Sciatic nerve (tissue), 2 donors: ENCODE results near the gene NFAM1. TPM values are rescaled to one million over a fixed set of nuclear protein-coding genes. Genes with fewer than 3 reads are reported as not detected.

Experiments used
- ATAC-seq: fragments of 200-7000 bp; cut with Tn5 transposase; one replicate; pipeline ENCODE4 v1.9.1; 2020; ENCODE audit warnings: mild to moderate bottlenecking, moderate library complexity
- DNase-seq: peaks from one replicate; pipeline ENCODE4 v3.0.0-alpha.2; 2020; ENCODE audit warnings: low spot score
- intact Hi-C: fragments of 100-400 bp; cut with DNase I; formaldehyde crosslinking; loops from one replicate; pipeline ENCODE4 v1.14.2; 2022
- total RNA-seq: library from RNA; stranded (reverse); fragmentation: NEBNext Ultra II Directional; extraction: Animal tissue kit (Norgen Biotek cat#: 25700); gene quantifications from one replicate; pipeline ENCODE4 v1.2.1, GENCODE V29; 2021
- donor health status: DM: no; HTN: no; CAD: no.
- donor health status: DM: no; HTN: no; CAD: no.

Gene NFAM1
- total RNA-seq, 1 donor from 2014 or later: 6.6 TPM

DNA sequence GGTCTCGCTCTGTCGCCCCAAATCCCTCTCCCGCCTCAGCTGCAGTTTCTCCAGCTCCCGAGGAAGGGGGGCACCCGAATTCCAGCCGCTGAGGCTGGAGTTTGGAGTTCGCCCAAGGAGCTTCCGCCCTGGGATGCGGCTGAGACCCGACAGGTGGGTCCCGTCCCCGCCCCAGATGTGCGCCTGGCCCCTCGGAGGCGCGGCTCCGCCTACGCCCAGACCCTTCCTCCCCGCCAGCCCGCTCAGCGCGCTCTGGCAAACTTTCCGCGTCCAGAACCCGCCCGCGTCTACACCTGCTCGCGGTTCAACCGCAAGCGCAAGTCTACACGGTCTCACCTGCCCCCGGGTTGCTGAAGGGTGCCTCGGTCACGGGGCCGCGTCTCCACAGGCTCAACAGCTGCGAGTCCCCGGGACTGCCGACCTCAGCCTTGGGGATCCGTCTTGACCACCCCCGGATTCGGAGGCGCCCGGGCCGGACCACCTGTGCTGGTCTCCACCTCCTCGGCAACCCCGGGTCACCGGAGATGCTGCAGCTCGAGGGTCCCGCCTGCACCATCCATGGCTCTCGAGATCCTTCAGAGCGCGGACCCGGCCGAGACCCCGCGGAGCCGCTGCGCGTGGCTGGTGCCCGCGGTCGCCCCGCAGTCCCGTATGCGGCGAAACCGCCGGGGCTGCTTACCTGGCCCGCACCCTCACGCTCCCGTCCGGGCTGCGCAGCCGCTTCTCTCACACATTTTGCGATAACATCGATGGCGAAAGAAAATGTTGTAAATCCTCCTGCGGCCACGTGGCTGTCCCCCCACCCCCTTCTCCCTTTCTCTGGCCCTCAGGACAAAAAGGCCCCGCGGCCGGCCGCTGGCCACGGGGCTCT, 63.6 kb downstream of the NFAM1 start:
- ATAC-seq (no peak), DNase-seq (peak; percentile 70)
- intact Hi-C loops: no loop called here

DNA sequence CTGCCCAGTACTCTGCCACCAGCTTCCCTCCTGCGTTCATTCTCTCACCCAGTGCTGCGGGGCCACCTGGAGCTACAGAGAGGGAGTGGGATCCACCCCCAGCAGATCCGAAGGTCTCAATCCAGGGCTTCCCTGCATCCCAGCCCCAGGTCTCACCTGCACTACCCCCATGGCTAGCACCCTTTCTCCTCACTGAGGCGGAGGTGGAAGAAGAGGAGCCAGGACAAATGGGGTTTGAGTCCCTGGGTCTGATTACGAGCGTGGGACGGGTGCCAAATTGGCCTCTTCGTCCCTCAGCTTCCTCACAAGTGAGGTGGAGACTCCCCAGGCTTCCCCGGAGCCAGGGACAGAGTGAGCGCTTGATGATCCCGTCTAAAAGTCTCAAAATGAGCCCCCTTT, 64.2 kb downstream of the NFAM1 start:
- no peak for DNase-seq
- ATAC-seq: no peak
- intact Hi-C loops: no loop called here

DNA sequence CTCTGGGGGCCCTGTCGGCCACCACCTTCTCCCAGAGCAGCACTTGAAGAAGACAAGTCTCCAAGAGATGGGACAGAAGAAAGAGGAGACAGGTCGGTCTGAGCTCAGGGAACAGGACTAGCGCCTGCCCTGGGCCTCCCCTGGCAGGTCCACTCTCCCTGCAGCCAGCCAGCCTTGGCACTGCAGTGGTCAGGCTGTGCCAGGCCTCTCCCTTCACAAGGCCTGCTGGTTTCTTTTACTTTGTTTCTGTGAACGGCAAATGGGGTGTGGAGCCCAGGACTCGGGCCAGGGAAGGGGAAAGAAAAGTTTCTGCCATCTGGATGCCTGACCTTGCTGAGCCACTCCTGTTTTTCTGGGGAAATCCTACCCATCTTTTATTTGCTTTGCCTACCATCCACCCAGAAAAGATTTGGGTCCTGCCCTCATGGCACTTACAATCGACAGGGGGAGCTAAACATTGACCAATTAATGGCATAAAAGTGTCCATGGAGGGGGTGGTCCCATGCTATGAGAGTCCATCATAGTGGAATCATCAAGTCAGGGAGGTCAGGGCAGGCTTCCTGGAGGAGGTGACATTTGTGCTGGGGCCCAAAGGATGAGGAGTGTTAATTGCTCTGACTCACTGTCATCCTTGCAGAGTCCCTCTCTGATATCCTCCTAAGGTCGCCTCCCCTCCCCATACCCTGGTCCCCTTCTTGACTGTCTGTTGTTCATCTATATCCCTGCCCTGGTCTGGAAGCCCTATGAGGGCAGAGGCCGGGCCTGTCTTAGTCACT, 65.2 kb downstream of the NFAM1 start:
- DNase-seq (no peak), ATAC-seq (no peak)
- intact Hi-C loops: no loop called here

GRCh38 chr22:42365942-42366695, 66.1 kb downstream of the NFAM1 start:
- ATAC-seq: peak; percentile 6
- intact Hi-C loops: no loop called here
- DNase-seq: no peak

DNA sequence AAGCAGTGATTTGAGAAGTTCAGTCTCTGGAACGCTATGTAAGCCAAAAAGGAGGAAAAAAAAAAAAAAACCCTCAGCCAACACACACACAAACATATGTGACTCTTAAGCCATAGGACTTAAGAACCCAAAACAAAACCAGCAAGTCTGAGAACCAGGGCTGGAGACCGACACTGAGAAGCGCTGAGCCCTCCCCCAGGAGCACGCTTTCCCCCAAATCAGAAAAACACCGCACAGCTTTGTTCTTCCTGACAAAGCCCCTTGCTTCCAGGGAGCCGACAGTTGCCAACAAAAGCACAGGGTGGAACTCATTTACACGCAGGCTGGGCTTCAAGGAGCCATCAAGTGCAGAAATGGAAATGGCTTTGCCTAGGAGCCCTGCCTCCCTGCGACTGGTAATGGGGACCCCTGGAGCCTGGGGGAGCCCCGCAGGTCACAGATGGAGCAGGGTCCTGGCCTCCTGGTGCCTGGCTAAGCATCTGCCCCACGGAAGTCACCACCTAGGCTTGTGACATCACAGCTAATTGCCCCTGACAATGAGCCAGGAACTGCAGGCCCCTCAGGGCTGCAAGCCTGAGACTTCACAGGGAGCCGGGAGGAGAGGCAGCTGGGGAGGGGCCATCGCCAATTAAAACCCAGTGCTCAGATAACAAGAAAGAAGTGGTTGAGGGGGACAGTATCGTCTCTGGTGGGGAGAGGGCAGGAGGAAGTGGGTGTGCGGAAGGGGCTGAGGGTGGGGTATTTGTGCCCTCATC, 66.9 kb downstream of the NFAM1 start:
- intact Hi-C loops: no loop called here
- DNase-seq (no peak), ATAC-seq (peak; percentile 64)

DNA sequence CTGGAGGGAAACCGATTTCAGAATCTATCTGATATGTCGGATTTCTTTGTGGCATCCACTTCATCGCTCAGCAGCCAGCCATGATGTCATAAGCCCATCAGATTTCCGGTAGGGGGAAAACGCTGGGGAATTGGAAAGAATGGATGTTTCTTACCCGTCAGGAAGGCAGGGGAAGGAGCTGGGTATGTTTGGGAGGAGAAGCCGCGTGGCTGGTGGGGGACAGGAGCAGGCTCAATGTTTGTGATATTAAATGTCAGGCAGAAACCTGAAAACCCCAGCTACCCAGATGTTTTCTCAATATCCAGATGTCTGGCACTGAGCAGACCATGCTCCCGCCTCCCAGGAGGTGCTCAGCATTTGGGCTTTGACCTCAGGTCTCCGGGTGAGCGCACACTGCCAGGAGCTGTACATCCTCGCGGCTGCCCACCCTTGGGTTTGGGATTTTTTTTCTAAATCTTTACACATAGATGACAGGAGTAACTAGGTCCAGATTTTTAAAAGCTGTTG, 67.5 kb downstream of the NFAM1 start:
- ATAC-seq (peak; percentile 52), DNase-seq (no peak)
- intact Hi-C loops: no loop called here

DNA sequence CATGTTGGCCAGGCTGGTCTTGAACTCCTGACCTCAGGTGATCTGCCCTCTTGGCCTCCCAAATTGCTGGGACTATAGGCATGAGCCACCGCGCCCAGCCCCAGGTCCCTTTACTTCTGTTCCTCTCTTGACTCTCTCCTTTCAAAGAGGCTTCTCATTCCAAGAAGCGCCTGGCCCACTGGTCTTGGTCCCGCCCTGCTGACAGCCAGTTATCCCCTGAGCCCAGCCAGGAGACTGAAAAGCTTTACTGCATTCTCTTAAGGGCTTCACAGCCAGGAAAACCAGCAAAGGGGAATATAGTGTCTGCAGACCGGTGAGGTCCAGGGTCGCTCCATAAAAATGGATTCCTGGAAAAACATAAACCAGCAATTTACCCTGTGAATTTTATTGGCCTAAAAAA, 68.3 kb downstream of the NFAM1 start:
- DNase-seq (no peak), ATAC-seq (no peak)
- intact Hi-C loops: no loop called here

GRCh38 chr22:42361523-42361922, 70.7 kb downstream of the NFAM1 start:
- ATAC-seq (no peak), DNase-seq (no peak)
- intact Hi-C loops: no loop called here

DNA sequence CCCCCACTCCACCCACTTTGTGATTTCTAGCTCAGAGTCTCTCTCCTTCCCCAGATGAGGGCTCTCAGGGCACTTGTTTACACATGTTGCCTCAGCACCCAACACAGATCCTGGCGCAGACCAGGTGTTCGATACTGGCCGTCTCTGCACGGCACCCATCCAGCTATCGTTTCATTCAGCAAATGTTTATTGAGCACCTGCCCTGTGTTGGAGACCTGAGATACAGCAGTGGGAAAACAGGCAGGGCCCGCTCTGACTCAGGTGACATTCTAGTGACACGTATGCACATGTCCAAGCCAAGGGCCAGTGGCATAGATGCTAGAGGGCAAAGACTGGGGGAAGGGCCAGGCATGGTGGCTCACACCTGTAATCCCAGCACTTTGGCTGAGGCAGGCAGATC, 71.9 kb downstream of the NFAM1 start:
- DNase-seq (no peak), ATAC-seq (no peak)
- intact Hi-C loops: no loop called here

GRCh38 chr22:42358643-42359558, 73.3 kb downstream of the NFAM1 start:
- DNase-seq (no peak), ATAC-seq (no peak)
- intact Hi-C loops: no loop called here

- ATAC-seq (no peak), DNase-seq (no peak)
- intact Hi-C loops: no loop called here
Observed at GRCh38 chr22:42357634-42358296, 74.4 kb downstream of the NFAM1 start.

DNA sequence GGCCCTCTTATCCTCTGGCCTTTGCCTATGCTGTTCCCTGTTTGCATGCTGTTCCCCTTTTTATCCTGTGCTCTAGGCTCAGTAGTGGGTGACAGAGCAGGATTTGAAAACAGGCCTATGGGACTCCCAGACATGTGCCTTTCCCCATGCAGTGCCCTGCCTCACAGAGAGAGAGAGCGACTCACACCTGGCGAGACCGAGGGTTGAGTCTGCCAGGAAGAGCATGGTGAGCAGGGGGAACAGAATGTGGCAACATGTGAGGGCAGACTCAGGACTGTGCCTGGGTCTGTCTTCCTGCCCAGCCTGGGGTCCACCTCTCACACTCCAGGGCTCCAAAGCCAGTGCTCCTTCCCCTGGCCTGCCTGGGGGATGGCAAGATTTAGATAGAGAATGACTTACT, 75.0 kb downstream of the NFAM1 start:
- ATAC-seq (no peak), DNase-seq (no peak)
- intact Hi-C loops: no loop called here

DNA sequence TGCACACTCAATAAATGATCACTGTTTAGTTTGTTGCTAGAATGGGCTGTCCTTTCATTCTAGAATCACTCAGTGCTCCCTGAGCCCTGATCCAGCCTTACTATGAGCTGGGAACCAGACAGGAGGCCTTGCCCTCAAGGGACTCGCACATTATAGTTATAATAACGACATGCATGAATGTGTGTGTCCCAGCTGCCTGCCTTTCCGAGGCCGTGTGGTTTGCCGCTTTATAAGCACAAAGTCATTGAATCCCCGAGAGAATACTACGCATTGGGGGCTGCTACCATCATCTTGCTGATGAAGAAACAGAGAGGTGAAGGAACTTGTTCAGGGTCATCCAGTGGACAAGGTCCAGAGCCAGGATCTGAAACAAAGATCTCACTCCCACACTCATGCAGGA, 75.7 kb downstream of the NFAM1 start:
- no peak for ATAC-seq
- intact Hi-C loops: no loop called here
- DNase-seq: no peak

DNA sequence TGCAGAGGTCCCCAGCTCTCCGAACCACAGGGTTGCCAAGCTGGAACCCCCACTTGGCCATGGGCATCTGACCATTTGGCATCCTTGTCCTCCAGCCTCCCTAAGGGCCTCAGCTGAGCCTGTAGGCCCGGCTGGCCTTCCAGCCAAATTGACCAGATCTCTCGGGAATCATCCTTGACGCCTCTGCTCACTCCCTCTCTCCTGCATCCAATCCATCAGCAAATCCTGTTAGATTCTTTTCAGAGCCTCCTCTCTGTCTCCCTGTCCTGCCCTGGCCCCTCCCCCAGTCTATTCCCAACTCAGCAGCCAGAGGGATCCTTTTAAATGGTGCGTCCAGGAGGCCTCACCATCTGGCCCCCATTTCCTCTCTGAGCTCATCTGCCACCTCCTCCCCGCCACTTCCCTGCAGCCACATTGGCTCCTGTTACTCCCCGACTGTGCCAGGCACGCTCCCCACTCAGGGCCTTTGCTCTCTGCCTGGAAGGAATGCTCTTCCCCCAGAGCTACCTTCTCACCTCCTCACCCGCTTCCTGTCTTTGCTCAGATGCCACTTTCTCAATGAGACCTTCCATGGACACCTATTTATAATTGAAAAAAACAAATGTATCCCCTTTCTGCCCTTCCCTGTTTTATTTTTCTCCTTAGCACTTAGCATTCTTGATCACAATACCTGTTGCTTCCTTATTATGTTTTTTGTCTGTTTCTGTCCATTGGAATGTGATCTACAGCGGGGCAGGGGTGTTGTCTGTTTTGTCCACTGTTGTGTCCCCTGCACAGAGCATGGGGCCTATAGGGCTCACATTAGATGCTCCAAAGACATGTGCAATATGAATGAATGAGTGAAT, 78.1 kb downstream of the NFAM1 start:
- ATAC-seq: peak; percentile 71
- no peak for DNase-seq
- intact Hi-C loops: no loop called here

DNA sequence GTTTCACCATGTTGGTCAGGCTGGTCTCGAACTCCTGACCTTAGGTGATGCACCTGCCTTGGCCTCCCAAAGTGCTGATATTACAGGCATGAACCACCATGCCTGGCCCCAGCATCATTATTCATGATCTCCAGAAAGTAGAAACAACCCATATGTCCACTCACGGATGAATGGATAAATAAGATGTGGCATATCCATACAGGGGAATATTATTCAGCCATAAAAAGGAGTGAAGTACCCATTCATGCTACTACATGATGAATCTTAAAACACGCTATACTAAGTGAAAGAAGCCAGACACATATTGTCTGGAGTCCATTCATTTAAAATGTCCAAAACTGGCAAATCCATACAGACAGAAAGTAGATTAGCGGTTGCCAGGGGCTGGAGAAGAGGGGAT, 81.8 kb downstream of the NFAM1 start:
- DNase-seq: no peak
- no peak for ATAC-seq
- intact Hi-C loops: no loop called here

- intact Hi-C loops: no loop called here
- ATAC-seq (no peak), DNase-seq (no peak)
Observed at GRCh38 chr22:42347281-42347824, 84.8 kb downstream of the NFAM1 start.
